ENCODE data around the gene REEP5. TPM values are rescaled to one million over a fixed set of nuclear protein-coding genes. Genes with fewer than 3 reads are reported as not detected.

Gene REEP5
- total RNA-seq, 1 experiment from 2014 or later: 65.2 TPM

DNA sequence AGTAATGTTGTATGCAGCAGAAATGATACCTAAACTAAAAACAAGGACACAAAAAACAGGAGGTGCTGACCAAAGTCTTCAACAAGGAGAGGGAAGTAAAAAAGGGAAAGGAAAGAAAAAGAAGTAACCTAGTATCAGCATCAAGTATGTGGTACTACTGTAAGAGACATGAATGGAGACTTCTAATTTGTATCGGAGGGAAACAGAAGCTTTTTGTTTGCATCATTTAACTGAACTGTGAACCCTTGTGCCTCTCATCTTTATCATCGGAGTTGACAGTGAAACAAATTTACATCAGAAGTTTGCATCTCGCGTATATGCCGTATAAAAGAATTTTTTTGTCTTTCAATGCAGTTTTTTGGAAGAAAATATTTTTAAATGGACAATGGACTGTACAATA, 54.6 kb downstream of the REEP5 start:
- TF ChIP-seq, protein P1, sequence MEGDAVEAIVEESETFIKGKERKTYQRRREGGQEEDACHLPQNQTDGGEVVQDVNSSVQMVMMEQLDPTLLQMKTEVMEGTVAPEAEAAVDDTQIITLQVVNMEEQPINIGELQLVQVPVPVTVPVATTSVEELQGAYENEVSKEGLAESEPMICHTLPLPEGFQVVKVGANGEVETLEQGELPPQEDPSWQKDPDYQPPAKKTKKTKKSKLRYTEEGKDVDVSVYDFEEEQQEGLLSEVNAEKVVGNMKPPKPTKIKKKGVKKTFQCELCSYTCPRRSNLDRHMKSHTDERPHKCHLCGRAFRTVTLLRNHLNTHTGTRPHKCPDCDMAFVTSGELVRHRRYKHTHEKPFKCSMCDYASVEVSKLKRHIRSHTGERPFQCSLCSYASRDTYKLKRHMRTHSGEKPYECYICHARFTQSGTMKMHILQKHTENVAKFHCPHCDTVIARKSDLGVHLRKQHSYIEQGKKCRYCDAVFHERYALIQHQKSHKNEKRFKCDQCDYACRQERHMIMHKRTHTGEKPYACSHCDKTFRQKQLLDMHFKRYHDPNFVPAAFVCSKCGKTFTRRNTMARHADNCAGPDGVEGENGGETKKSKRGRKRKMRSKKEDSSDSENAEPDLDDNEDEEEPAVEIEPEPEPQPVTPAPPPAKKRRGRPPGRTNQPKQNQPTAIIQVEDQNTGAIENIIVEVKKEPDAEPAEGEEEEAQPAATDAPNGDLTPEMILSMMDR (IDR thresholded peaks at IDR 0.05; ENCODE audit: unreplicated experiment): no peak
- peaks cover 81% of the 10 kb centered on the region for H3K36me3 Mint-ChIP-seq (ENCODE audit: insufficient read depth, unreplicated experiment)
- no peak for DNase-seq (ENCODE audit: unreplicated experiment)
- no peak overlapping the region for H3K4me3 Mint-ChIP-seq (ENCODE audit: unreplicated experiment)
- BruUV-seq (replicated peaks): no TSS peak
- no peaks in the 10 kb centered on the region for H3K9me3 Mint-ChIP-seq (ENCODE audit: unreplicated experiment)
- intact Hi-C loops (cut with micrococcal nuclease): no loop called here
- no peaks in the 10 kb centered on the region for H3K27me3 Mint-ChIP-seq (ENCODE audit: insufficient read depth, unreplicated experiment)
- CTCF ChIA-PET: interaction anchor here (0.9 to 1.2 kb wide), 3 partner anchors 9 to 21 kb away, joined by 3 to 4 read pairs (median 3); no protein-coding TSS in a partner anchor
- H3K4me1 Mint-ChIP-seq (ENCODE audit: insufficient read depth, unreplicated experiment): peaks cover 12% of the 10 kb centered on the region
- H3K27ac Mint-ChIP-seq (ENCODE audit: low read depth, unreplicated experiment): no peak overlapping the region
- POLR2A ChIA-PET: interaction anchor here (1.5 kb wide), 1 partner anchor 11 kb away, joined by 6 read pairs; no protein-coding TSS in a partner anchor

DNA sequence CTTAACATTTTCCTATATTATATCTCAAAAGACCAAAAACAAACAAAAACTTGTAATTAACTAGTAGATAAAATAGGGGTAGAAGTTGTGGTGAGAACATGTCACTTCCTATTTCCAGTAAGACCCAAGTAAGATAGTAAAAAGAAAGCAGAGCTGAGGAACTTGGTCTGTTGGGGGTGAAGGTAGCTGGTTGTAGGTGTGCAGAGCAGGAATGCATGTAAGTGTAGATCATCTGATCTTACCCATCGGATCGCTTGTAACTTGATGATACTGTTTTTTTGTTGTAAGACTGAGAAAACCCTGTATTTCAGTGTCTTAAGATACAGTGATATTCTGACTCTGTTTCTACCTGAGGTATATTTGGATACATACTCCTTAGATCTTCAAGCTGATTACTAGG, 55.3 kb downstream of the REEP5 start:
- intact Hi-C loops (cut with micrococcal nuclease): no loop called here
- ChIA-PET CTCF (interaction anchor here (1.0 kb wide), 1 partner anchor 18 kb away, joined by 4 read pairs; no protein-coding TSS in a partner anchor), POLR2A (interaction anchor here (1.5 kb wide), 1 partner anchor 12 kb away, joined by 6 read pairs; no protein-coding TSS in a partner anchor)
- Mint-ChIP-seq H3K4me3 (ENCODE audit: unreplicated experiment) (no peak overlapping the region), H3K4me1 (ENCODE audit: insufficient read depth, unreplicated experiment) (peaks cover 13% of the 10 kb centered on the region), H3K27ac (ENCODE audit: low read depth, unreplicated experiment) (no peak overlapping the region), H3K9me3 (ENCODE audit: unreplicated experiment) (no peaks in the 10 kb centered on the region), H3K27me3 (ENCODE audit: insufficient read depth, unreplicated experiment) (no peaks in the 10 kb centered on the region), H3K36me3 (ENCODE audit: insufficient read depth, unreplicated experiment) (peaks cover 81% of the 10 kb centered on the region)
- BruUV-seq (replicated peaks): no TSS peak
- DNase-seq (ENCODE audit: unreplicated experiment): no peak
- TF ChIP-seq, protein P1 (IDR thresholded peaks at IDR 0.05; ENCODE audit: unreplicated experiment): no peak

DNA sequence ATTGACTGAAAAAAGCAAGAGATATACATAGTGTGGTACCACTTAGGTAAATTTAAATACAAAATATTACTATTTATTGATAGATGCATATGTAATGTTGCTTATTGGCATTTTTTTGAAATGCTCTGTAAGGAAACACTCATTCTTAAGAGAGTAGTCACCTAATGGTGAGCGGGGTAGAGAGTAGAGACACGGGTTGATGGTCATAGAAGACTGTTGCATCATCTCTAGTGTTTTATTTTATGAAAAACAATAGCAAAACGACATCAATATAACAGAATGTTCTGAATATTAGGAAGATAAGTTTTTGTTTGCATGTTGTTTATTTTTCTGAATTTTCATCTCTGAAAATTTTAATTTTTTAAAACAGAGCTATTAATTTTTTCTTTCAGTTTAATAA, 56.9 kb downstream of the REEP5 start:
- ChIA-PET CTCF (interaction anchor here (0.6 to 1.3 kb wide), 3 partner anchors 10 to 688 kb away, joined by 3 to 4 read pairs (median 3); no protein-coding TSS in a partner anchor), POLR2A (interaction anchor here (0.6 kb wide), 2 partner anchors 39 to 161 kb away, joined by 3 to 4 read pairs; no protein-coding TSS in a partner anchor)
- no peaks in the 10 kb centered on the region for H3K27me3 Mint-ChIP-seq (ENCODE audit: insufficient read depth, unreplicated experiment)
- H3K4me1 Mint-ChIP-seq (ENCODE audit: insufficient read depth, unreplicated experiment): peaks cover 13% of the 10 kb centered on the region
- no peak overlapping the region for H3K27ac Mint-ChIP-seq (ENCODE audit: low read depth, unreplicated experiment)
- no peak for DNase-seq (ENCODE audit: unreplicated experiment)
- peaks cover 77% of the 10 kb centered on the region for H3K36me3 Mint-ChIP-seq (ENCODE audit: insufficient read depth, unreplicated experiment)
- no peaks in the 10 kb centered on the region for H3K9me3 Mint-ChIP-seq (ENCODE audit: unreplicated experiment)
- intact Hi-C loops (cut with micrococcal nuclease): no loop called here
- no TSS peak for BruUV-seq (replicated peaks)
- TF ChIP-seq, protein P1 (IDR thresholded peaks at IDR 0.05; ENCODE audit: unreplicated experiment): no peak
- no peak overlapping the region for H3K4me3 Mint-ChIP-seq (ENCODE audit: unreplicated experiment)

DNA sequence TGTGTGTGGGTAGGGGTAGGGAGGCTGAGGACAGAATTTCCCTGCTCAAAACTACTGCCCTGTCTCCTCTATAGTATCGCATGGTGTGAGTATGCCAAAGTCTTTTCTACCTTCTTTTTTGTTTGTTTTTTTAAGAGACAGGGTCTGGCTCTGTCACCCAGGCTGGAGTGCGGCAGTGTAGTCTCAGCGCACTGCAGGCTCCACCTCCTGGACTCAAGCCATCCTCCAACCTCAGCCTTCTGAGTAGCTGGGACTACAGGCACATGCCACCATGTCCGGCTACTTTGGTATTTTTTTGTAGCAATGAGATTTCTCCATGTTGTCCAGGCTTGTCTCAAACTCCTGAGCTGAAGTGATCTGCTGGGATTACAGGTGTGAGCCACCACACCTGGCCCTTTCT, 58.5 kb downstream of the REEP5 start:
- peak overlapping the region; percentile 88 for H3K4me3 Mint-ChIP-seq (ENCODE audit: unreplicated experiment)
- ChIA-PET CTCF (interaction anchor here (0.7 kb wide), 1 partner anchor 84 kb away, joined by 3 read pairs; no protein-coding TSS in a partner anchor), POLR2A (interaction anchor here (0.7 to 2.2 kb wide), 6 partner anchors 15 to 111 kb away, joined by 3 to 6 read pairs (median 4); partner anchors contain the start of gene REEP5)
- H3K9me3 Mint-ChIP-seq (ENCODE audit: unreplicated experiment): no peaks in the 10 kb centered on the region
- H3K4me1 Mint-ChIP-seq (ENCODE audit: insufficient read depth, unreplicated experiment): peaks cover 13% of the 10 kb centered on the region
- no peak overlapping the region for H3K27ac Mint-ChIP-seq (ENCODE audit: low read depth, unreplicated experiment)
- intact Hi-C loops (cut with micrococcal nuclease): loop anchor here (5.0 kb wide), 3 partner anchors 59 to 114 kb away; partner anchors contain the start of genes DCP2 and REEP5
- TF ChIP-seq, protein P1 (IDR thresholded peaks at IDR 0.05; ENCODE audit: unreplicated experiment): no peak
- H3K36me3 Mint-ChIP-seq (ENCODE audit: insufficient read depth, unreplicated experiment): peaks cover 61% of the 10 kb centered on the region
- no TSS peak for BruUV-seq (replicated peaks)
- H3K27me3 Mint-ChIP-seq (ENCODE audit: insufficient read depth, unreplicated experiment): no peaks in the 10 kb centered on the region
- DNase-seq (ENCODE audit: unreplicated experiment): no peak
